ENCODE results near the gene BNC2.

Gene BNC2

DNA sequence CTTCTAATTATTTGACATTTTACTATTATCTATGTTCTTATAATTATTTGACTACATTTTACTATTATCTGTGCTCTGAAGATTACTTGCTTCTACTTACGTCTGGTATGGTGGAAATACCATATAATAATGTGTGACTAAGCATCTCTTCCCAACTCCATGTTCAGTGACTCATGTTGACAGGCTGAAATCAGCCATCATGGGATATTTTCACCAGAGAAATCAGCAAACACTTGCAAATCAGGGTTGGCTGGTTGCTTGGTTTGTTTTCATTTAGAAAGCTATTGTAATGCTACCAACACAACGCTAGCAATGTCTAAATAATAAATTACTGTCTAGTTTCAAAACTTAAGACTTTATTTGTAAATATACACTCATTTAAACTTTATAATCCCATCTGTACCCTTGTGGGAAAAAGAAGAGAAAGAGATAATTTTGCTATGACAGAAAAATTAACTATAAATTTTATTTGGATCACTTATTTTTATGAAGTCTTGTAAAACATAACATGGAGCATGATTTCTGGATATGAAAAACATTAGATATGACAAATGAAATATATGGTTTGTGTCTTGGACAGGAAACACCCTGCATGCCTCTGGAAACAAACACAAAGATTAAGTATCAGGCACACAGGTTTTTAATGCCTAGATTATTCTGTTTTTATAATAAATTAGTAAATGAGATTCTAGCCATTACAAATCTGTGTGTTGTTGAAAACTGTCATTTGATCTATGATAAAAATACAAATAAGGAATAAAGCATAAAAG, 337.6 kb downstream of the BNC2 start:
- DNase-seq (ENCODE audit: low read depth), result no peak
- TF ChIP-seq, protein P1, sequence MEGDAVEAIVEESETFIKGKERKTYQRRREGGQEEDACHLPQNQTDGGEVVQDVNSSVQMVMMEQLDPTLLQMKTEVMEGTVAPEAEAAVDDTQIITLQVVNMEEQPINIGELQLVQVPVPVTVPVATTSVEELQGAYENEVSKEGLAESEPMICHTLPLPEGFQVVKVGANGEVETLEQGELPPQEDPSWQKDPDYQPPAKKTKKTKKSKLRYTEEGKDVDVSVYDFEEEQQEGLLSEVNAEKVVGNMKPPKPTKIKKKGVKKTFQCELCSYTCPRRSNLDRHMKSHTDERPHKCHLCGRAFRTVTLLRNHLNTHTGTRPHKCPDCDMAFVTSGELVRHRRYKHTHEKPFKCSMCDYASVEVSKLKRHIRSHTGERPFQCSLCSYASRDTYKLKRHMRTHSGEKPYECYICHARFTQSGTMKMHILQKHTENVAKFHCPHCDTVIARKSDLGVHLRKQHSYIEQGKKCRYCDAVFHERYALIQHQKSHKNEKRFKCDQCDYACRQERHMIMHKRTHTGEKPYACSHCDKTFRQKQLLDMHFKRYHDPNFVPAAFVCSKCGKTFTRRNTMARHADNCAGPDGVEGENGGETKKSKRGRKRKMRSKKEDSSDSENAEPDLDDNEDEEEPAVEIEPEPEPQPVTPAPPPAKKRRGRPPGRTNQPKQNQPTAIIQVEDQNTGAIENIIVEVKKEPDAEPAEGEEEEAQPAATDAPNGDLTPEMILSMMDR (IDR thresholded peaks at IDR 0.05; ENCODE audit: low read depth, low read length, missing control alignments), result no peak
- in situ Hi-C loops (cut with HindIII; ENCODE audit: low sequenced_read_pairs), result no loop called here
- H3K4me3 ChIP-seq (ENCODE audit: low read depth, low read length), result no peak overlapping the region

DNA sequence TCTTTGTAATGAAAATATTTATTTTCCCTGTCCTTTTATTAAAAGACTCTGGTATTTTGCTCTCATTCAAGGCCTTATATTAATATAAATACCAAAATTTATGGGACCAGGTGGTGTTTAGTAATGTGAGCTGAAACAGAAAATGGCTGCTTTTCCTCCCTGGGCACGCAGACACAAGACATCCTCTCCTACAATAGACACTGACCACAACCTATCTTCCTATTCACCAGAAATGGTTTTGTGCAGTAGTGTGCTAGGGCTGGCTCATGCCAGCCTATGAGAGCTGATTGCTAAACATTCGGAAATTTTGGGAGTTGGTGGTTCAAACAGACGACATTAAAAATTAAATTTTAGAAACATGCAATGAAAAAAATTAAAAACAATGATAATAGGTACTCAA, 338.2 kb downstream of the BNC2 start:
- no peak for DNase-seq (ENCODE audit: low read depth)
- TF ChIP-seq, protein P1 (IDR thresholded peaks at IDR 0.05; ENCODE audit: low read depth, low read length, missing control alignments), result no peak
- in situ Hi-C loops (cut with HindIII; ENCODE audit: low sequenced_read_pairs), result no loop called here
- no peak overlapping the region for H3K4me3 ChIP-seq (ENCODE audit: low read depth, low read length)

GRCh38 chr9:16530669-16531642, 339.5 kb downstream of the BNC2 start:
- DNase-seq (ENCODE audit: low read depth), result no peak
- in situ Hi-C loops (cut with HindIII; ENCODE audit: low sequenced_read_pairs), result no loop called here
- TF ChIP-seq, protein P1 (IDR thresholded peaks at IDR 0.05; ENCODE audit: low read depth, low read length, missing control alignments), result no peak
- H3K4me3 ChIP-seq (ENCODE audit: low read depth, low read length), result no peak overlapping the region

DNA sequence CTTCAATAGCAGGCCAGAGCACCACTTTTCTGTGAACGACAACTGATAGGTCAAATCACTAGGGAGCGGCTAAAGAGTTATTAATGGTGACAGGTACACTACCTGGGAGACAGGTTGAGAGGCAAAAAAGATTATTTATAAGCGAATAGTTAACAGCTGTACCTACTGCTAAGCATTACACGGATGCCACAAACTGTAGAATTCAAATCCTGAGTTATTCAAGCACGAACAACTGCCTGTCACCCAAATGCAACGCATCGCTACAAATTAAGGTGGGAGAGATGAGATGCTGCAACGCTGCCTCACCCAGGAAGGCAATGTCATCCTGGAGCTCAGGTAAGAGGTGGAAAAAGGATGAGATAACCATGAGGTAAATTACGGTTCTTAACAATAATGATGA, 342.9 kb downstream of the BNC2 start:
- in situ Hi-C loops (cut with HindIII; ENCODE audit: low sequenced_read_pairs), result no loop called here
- TF ChIP-seq, protein P1 (IDR thresholded peaks at IDR 0.05; ENCODE audit: low read depth, low read length, missing control alignments), result no peak
- no peak overlapping the region for H3K4me3 ChIP-seq (ENCODE audit: low read depth, low read length)
- DNase-seq (ENCODE audit: low read depth), result no peak

DNA sequence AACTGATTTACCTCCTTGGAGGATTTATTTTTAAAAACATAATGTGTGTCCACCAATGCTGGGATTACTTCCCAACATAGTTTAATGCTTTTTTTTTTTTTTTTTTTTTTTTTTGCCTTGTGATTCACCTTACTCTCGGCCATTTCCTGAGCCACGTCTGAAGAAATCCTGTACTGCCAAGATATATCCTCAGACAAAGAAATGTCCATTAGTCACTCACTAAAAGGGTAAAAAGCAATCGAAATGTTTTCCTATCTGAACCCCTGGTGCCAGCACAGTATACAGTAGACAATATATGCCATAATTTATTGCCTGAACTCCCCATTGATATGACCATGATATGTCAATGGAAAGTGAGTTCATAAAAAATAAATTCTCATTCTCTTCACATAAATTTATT, 344.1 kb downstream of the BNC2 start:
- in situ Hi-C loops (cut with HindIII; ENCODE audit: low sequenced_read_pairs), result no loop called here
- TF ChIP-seq, protein P1 (IDR thresholded peaks at IDR 0.05; ENCODE audit: low read depth, low read length, missing control alignments), result no peak
- no peak overlapping the region for H3K4me3 ChIP-seq (ENCODE audit: low read depth, low read length)
- peak; percentile 35 for DNase-seq (ENCODE audit: low read depth)

DNA sequence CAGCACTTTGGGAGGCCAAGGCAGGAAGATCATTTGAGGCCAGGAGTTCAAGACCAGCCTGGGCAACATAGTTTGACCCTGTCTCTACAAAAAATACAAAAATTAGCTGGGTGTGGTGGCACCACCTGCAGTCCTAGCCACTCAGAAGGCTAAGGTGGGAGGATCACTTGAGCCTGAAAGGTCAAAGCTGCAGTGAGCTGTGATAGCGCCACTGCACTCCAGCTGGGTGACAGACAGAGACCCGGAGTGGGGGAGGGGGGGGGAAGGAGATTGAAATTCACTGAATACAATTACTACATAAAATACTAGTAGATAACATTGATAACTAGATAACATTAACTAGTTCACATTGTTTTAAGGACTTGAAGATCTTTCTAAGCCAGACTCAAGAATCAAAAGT, 345.6 kb downstream of the BNC2 start:
- TF ChIP-seq, protein P1 (IDR thresholded peaks at IDR 0.05; ENCODE audit: low read depth, low read length, missing control alignments), result no peak
- no peak for DNase-seq (ENCODE audit: low read depth)
- in situ Hi-C loops (cut with HindIII; ENCODE audit: low sequenced_read_pairs), result no loop called here
- no peak overlapping the region for H3K4me3 ChIP-seq (ENCODE audit: low read depth, low read length)
